Retinal pigment epithelial cell (primary cell): ENCODE data around the gene FLNB.

Experiments used
- DNase-seq: peaks from one replicate; pipeline ENCODE4 v3.0.0-alpha.2; 2010; ENCODE audit warnings: low read depth
- H3K4me3 ChIP-seq: 2 replicates; pipeline ENCODE4 v1.5.1; 2011; ENCODE audit warnings: mild to moderate bottlenecking, low read length, control low read depth, moderate library complexity
- TF ChIP-seq, protein P1 (sequence below): conservative IDR thresholded peaks from 2 replicates; pipeline ENCODE4 v1.5.1; 2011; ENCODE audit warnings: low read depth, low read length, control low read depth, inconsistent platforms

The FLNB gene

DNA sequence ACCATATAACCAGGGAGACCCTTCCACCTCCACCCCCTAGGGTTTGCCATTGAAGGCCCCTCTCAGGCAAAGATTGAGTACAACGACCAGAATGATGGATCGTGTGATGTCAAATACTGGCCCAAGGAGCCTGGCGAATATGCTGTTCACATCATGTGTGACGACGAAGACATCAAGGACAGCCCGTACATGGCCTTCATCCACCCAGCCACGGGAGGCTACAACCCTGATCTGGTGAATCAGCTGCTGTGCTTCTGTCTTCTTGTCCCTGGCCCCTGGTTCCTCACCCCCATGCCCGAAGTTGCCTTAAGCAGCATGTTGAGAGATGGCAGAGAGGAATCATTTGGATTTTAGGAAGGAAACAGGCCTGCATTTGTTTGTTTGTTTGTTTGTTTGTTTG is 98.4 kb downstream of the FLNB start:
- DNase-seq = no peak
- H3K4me3 ChIP-seq = no peak overlapping the region

DNA sequence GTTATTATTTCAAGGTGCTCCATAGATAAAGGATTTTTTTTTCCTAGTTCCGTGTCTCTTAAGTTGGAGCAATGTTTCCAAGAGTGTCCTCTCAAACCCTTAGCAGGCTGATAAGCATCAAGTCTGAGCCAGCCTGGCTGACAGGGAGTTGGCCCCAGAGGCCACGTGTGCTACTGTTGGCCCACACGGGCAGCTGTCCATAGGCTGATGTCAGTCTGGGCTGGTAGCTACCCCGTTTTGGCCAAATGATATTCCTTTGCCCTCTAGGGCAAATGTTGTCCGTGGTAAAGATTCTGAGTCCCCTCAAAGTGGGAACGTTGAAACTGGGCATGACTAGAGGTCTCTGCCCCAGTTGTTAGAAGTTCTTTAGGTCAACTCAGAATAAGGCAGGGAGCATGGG is 99.4 kb downstream of the FLNB start:
- TF ChIP-seq, protein P1, sequence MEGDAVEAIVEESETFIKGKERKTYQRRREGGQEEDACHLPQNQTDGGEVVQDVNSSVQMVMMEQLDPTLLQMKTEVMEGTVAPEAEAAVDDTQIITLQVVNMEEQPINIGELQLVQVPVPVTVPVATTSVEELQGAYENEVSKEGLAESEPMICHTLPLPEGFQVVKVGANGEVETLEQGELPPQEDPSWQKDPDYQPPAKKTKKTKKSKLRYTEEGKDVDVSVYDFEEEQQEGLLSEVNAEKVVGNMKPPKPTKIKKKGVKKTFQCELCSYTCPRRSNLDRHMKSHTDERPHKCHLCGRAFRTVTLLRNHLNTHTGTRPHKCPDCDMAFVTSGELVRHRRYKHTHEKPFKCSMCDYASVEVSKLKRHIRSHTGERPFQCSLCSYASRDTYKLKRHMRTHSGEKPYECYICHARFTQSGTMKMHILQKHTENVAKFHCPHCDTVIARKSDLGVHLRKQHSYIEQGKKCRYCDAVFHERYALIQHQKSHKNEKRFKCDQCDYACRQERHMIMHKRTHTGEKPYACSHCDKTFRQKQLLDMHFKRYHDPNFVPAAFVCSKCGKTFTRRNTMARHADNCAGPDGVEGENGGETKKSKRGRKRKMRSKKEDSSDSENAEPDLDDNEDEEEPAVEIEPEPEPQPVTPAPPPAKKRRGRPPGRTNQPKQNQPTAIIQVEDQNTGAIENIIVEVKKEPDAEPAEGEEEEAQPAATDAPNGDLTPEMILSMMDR = no peak
- DNase-seq = no peak
- no peak overlapping the region for H3K4me3 ChIP-seq

More for the DNA sequence above, 98.4 kb downstream of the FLNB start:
- TF ChIP-seq, protein P1 = no peak

DNA sequence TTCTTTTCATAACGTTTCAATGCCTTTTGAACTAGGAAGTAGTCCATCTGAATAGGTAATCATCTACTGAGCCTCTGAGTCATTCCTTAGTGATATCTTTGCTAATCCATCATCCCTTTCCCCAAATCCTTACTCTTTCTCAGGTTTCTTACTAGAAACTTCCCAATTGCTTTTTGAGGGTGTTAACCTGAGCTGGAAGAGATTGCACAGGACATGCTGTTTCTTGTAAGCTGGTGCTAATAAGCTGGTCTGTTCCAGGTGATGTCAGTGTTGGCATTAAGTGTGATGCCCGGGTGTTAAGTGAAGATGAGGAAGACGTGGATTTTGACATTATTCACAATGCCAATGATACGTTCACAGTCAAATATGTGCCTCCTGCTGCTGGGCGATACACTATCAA is 101.5 kb downstream of the FLNB start:
- TF ChIP-seq, protein P1 = no peak
- DNase-seq = no peak
- H3K4me3 ChIP-seq = no peak overlapping the region

DNA sequence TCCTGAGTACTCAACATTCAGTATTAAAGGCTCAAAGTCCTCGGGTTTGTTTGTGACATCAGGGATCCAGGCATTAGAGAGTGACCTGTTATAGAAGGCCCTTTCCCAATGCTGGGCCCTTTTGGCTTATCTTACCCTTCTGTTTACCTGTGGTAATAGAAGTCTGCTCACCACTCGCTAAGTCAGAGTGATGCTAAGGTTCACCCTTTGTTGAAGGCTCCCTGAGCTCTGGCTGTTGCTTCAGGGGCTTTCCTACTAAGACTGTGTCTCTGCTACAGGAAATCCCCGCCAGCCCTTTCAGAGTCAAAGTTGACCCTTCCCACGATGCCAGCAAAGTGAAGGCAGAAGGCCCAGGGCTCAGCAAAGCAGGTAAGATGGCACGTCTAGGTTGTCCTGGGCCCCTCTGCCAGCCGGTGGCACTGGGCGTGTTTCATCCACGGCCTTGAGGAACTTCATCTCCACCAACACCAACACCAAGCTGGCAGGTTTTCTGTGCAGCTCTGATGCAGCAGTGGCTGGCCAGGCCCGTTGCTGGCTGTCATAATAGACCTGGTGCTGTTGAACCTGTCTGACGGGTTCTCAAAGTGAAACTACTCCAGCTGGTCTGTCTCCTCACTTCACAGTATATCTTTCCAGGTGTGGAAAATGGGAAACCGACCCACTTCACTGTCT is 103.4 kb downstream of the FLNB start:
- TF ChIP-seq, protein P1 = no peak
- H3K4me3 ChIP-seq = no peak overlapping the region
- no peak for DNase-seq

DNA sequence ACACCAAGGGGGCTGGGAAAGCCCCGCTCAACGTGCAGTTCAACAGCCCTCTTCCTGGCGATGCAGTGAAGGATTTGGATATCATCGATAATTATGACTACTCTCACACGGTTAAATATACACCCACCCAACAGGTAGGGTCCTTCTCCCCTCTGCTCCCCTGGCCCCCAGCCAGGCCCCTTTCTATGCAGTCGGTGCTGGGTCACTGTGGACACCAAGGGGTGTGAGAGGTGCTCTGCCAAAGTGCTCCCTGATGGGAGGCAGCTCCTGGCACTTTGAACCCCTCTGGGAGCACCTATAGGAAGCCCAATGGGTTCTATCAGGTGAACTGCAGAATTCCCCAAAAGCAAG is 103.9 kb downstream of the FLNB start:
- H3K4me3 ChIP-seq = no peak overlapping the region
- no peak for DNase-seq
- TF ChIP-seq, protein P1 = no peak

DNA sequence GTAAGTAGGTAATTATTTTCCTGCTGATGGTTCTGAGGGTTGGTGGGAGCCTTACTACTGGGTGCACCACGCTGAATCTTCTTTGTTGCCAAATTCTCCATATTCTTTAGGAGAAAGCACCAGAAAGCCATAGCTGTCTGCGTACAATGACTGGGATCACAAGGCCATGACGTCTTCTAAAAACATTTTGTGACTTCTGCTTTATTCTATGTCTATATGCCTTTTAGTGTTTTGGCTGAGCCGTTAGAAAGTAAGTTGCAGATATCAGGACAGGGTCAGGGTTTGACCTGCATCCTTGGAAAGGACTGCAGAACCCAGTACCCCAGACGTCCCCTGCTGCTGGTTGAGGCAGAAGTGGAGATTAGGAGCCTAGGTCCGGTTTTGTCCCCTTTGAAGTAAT is 107.0 kb downstream of the FLNB start:
- no peak for DNase-seq
- H3K4me3 ChIP-seq = no peak overlapping the region
- TF ChIP-seq, protein P1 = no peak

DNA sequence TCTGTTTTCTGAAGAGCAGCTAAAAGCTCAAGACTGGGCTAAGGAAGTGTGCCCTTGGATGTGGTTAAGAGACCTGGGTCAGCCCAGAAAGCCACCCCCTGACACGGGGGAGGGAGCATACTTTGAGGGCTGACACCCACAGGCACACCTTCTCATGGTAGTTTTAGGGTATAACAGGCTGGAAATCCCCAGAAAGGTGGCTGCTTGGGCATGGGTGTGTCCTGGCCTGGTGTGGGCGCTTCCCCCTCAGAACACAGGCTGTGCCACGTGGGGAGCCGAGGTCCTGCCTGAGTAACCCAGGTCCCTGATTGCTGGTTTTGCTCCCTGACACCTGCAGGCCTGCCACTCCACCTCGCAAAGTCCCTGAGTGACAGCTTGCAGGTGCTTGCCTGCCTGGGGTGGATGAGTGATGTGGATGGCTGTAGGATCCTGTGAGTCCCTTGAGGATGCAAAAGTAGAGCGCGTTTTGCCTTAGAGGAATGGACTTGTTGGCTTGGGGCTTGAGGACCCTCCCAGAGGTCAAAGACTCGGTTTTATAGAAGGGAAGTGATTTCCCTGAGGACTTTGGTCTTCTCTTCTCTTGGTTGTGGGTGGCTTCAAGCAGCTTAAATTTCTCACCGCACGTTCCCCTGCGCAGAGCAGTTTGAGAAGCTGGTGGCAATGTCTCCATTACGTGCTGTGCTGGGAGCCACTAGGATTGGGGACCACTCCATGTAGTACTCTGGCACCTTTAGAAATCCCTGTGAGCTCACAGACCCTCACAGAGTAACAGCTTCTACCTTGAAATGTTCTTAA is 108.1 kb downstream of the FLNB start:
- H3K4me3 ChIP-seq = no peak overlapping the region
- TF ChIP-seq, protein P1 = no peak
- DNase-seq = no peak
